GM12878 (cell line): ENCODE measurements around the gene ARAP3. TPM values are rescaled to one million over a fixed set of nuclear protein-coding genes. Genes with fewer than 3 reads are reported as not detected.

Experiments
- ATAC-seq: fragments of 200-7000 bp; cut with Tn5 transposase; 3 replicates; pipeline ENCODE4 v1.9.1; 2020; ENCODE audit warnings: mild to moderate bottlenecking, moderate library complexity
- BruUV-seq: library from RNA; stranded (reverse); fragments of 400-500 nt; replicated peaks from 2 replicates; lab custom pipeline; 2021; lab: Mats Ljungman, UMichigan
- CTCF ChIA-PET: fragments of 300-600 bp; sonication (Branson Sonifier 250); formaldehyde crosslinking; extraction: SDS; loops from one replicate; lab custom pipeline; 2021; ENCODE audit warnings: inconsistent platforms; lab: Yijun Ruan, JAX
- POLR2A ChIA-PET: fragments of 350-600 bp; formaldehyde crosslinking; extraction: SDS; loops from one replicate; lab custom pipeline; 2021; ENCODE audit warnings: inconsistent platforms; lab: Charles Lee
- RAD21 ChIA-PET: fragments of 300-600 bp; sonication (Branson Sonifier 250); formaldehyde crosslinking; loops from one replicate; lab custom pipeline; 2023; ENCODE audit warnings: antibody characterized with exemption; ENCODE audit not compliant: unreplicated experiment; lab: Charles Lee
- SMC1A ChIA-PET: fragments of 300-600 bp; sonication (Branson Sonifier 250); formaldehyde crosslinking; loops from one replicate; lab custom pipeline; 2023; ENCODE audit not compliant: unreplicated experiment, uncharacterized antibody; lab: Charles Lee
- DNase-seq: peaks from one replicate; pipeline ENCODE4 v3.0.0-alpha.2; 2011; ENCODE audit warnings: low read depth, low spot score
- FAIRE-seq: peaks from 3 replicates; lab custom pipeline; 2011; peaks lifted over from hg19 to GRCh38; lab: Jason Lieb, UNC
- H2AFZ ChIP-seq: 2 replicates; pipeline ENCODE4 v1.6.0; 2011; ENCODE audit warnings: low read depth, low read length, control low read depth; ENCODE audit not compliant: control insufficient read depth
- H3K27ac ChIP-seq: 2 replicates; pipeline ENCODE4 v1.5.1; 2011; ENCODE audit warnings: control low read depth; ENCODE audit not compliant: control insufficient read depth, insufficient read depth
- H3K27me3 ChIP-seq, 2 experiments: replicated peaks in 1 of 2; 2 replicates each; pipeline versions ENCODE4 v1.6.0 to v1.6.1; 2011; ENCODE audit warnings: low read length in 1 of 2; ENCODE audit not compliant: control insufficient read depth in 2 of 2, insufficient read depth in 2 of 2
- H3K36me3 ChIP-seq, 2 experiments: 2 replicates each; pipeline ENCODE4 v1.5.1; 2011; ENCODE audit warnings: low read length in 1 of 2; ENCODE audit not compliant: control insufficient read depth in 2 of 2, insufficient read depth in 2 of 2
- H3K4me1 ChIP-seq: 2 replicates; pipeline ENCODE4 v1.6.1; 2011; ENCODE audit warnings: mild to moderate bottlenecking, low read length, moderate library complexity, mixed read lengths; ENCODE audit not compliant: control insufficient read depth, insufficient read depth
- H3K4me2 ChIP-seq: 2 replicates; pipeline ENCODE4 v1.6.0; 2011; ENCODE audit warnings: control low read depth; ENCODE audit not compliant: control insufficient read depth, insufficient read depth
- H3K4me3 ChIP-seq: fragments of 200-600 bp; sonication (generic); 2 replicates; pipeline ENCODE4 v1.5.1; 2016
- H3K79me2 ChIP-seq: 2 replicates; pipeline ENCODE4 v1.6.0; 2011; ENCODE audit warnings: low read length; ENCODE audit not compliant: control insufficient read depth, insufficient read depth
- H3K9ac ChIP-seq: 2 replicates; pipeline ENCODE4 v1.8.0; 2011; ENCODE audit warnings: low read length, control low read depth, mixed read lengths; ENCODE audit not compliant: control insufficient read depth, insufficient read depth
- H3K9me3 ChIP-seq: replicated peaks from 3 replicates; pipeline ENCODE4 v1.5.1; 2011; ENCODE audit warnings: mild to moderate bottlenecking, low read length; ENCODE audit not compliant: control insufficient read depth, insufficient read depth
- H4K20me1 ChIP-seq: 2 replicates; pipeline ENCODE4 v1.6.0; 2011; ENCODE audit not compliant: control insufficient read depth, insufficient read depth
- DPF2 ChIP-seq: fragments of 450-650 bp; IDR thresholded peaks from 2 replicates; pipeline ENCODE4 v1.6.1; 2017; ENCODE audit warnings: mild to moderate bottlenecking
- EED ChIP-seq: sonication (generic); IDR thresholded peaks from 2 replicates; pipeline ENCODE4 v1.6.1; 2016; ENCODE audit warnings: antibody characterized with exemption, low read depth
- EGR1 ChIP-seq, 2 experiments: IDR thresholded peaks; 1 replicate in 1 of 2; 2 replicates in 1 of 2; pipeline ENCODE4 v1.6.1; 2011 to 2012; ENCODE audit warnings: low read depth in 2 of 2, low read length in 2 of 2, borderline replicate concordance in 1 of 2, mild to moderate bottlenecking in 1 of 2, moderate library complexity in 1 of 2
- ESRRA ChIP-seq: IDR thresholded peaks from 2 replicates; pipeline ENCODE4 v1.6.1; 2012; ENCODE audit warnings: mild to moderate bottlenecking, low read length, improper control_type of control experiment
- FOS ChIP-seq: IDR thresholded peaks from 3 replicates; pipeline ENCODE4 v1.6.1; 2011; ENCODE audit warnings: borderline replicate concordance; ENCODE audit not compliant: insufficient read length; ENCODE audit errors: extremely low read depth
- GATAD2B ChIP-seq: fragments of 450-650 bp; conservative IDR thresholded peaks from 2 replicates; pipeline ENCODE4 v1.6.1; 2017; ENCODE audit warnings: low read depth, mild to moderate bottlenecking, moderate library complexity
- IKZF2 ChIP-seq, 2 experiments: fragments of 450-650 bp; IDR thresholded peaks; 2 replicates each; pipeline ENCODE4 v1.6.1; 2017; ENCODE audit warnings: mild to moderate bottlenecking in 2 of 2, moderate library complexity in 2 of 2
- JUND ChIP-seq: IDR thresholded peaks from 2 replicates; pipeline ENCODE4 v1.6.1; 2012; ENCODE audit warnings: low read depth, mild to moderate bottlenecking, low read length, improper control_type of control experiment, moderate library complexity
- KAT2A ChIP-seq: conservative IDR thresholded peaks from 2 replicates; pipeline ENCODE4 v1.6.1; 2011; ENCODE audit warnings: low read depth, low read length; ENCODE audit not compliant: control insufficient read depth
- LARP7 ChIP-seq: fragments of 450-650 bp; IDR thresholded peaks from 2 replicates; pipeline ENCODE4 v1.6.1; 2017; ENCODE audit warnings: mild to moderate bottlenecking
- MEF2A ChIP-seq: IDR thresholded peaks from 2 replicates; pipeline ENCODE4 v1.6.1; 2011; ENCODE audit warnings: low read depth, mild to moderate bottlenecking, low read length, moderate library complexity; ENCODE audit not compliant: insufficient read depth
- MYC ChIP-seq: IDR thresholded peaks from 2 replicates; pipeline ENCODE4 v1.6.1; 2011; ENCODE audit warnings: mild to moderate bottlenecking, low read length, moderate library complexity, inconsistent platforms; ENCODE audit not compliant: insufficient read depth, insufficient replicate concordance, insufficient read length, severe bottlenecking
- SIN3A ChIP-seq: IDR thresholded peaks from 2 replicates; pipeline ENCODE4 v1.6.1; 2012; ENCODE audit warnings: low read depth, low read length, improper control_type of control experiment
- STAT3 ChIP-seq: IDR thresholded peaks from 2 replicates; pipeline ENCODE4 v1.6.1; 2011; ENCODE audit warnings: low read depth, low read length, improper control_type of control experiment
- ZNF217 ChIP-seq: fragments of 450-650 bp; IDR thresholded peaks from 2 replicates; pipeline ENCODE4 v1.6.1; 2017; ENCODE audit warnings: antibody characterized with exemption, mild to moderate bottlenecking
- WGBS: methylation state at CpG from one replicate; pipeline ENCODE4 v1.1.6; 2016; ENCODE audit warnings: low lambda C conversion rate; ENCODE audit not compliant: insufficient replicate concordance, insufficient coverage; ENCODE audit errors: missing lambda C conversion rate; 5-methylcytosine and 5-hydroxymethylcytosine counted together
- in situ Hi-C: fragments of 300-500 bp; cut with MboI; formaldehyde crosslinking; loops from 9 replicates; pipeline ENCODE4 v1.14.3; 2018; ENCODE audit warnings: mixed read lengths
- intact Hi-C: fragments of 100-400 bp; cut with micrococcal nuclease; formaldehyde crosslinking; loops from one replicate; pipeline ENCODE4 v1.14.2; 2022; ENCODE audit not compliant: unreplicated experiment
- polyA plus RNA-seq, 11 experiments: library from polyadenylated mRNA; depleted of rRNA in 4 of 11; unstranded in 6 of 11; stranded (reverse) in 5 of 11; fragments of >200 nt; fragmentation: Nextera tagmentation in 4 of 11; fragmentation: Illumina TruSeq in 1 of 11; extraction: Ambion mirVana in 4 of 11; extraction: Trizol in 1 of 11; gene quantifications; 1 replicate in 1 of 11; 2 replicates in 10 of 11; pipeline versions ENCODE4 v1.2.1 to v1.2.3, GENCODE V29; 2011 to 2016; ENCODE audit warnings: inconsistent platforms in 2 of 11, missing spikeins in 2 of 11, low read depth in 1 of 11
- total RNA-seq, 4 experiments: library from RNA; depleted of rRNA in 3 of 4; stranded (reverse); fragments of >200 nt in 3 of 4; fragmentation: Illumina TruSeq in 1 of 4; extraction: Trizol in 1 of 4; gene quantifications; 2 replicates each; pipeline versions ENCODE4 v1.2.1 to v1.2.3, GENCODE V29; 2013 to 2021

ARAP3 gene
- total and polyA plus RNA-seq, 10 of the 15 experiments (the other 5 are each of a cell fraction or from before 2014, with no cell fraction given), result 0.01 to 0.08 TPM; not detected in 8

DNA sequence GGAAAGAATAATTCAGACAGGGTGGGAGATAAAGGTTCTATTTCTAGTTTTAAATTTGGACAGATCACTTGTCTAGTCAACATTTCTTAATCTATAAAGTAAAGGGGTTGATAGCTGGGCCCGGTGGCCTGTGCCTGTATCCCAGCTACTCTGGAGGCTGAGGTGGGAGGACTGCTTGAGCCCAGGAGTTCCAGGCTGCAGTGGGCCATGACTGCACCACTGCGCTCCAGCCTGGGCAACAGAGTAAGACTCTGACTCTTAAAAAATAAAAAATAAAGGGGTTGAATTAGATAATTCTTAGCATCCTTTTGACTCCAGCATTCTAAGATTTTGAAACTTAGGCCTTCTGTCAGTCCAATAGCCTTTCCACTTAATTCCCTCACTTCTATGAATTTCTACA is 74.0 kb downstream of the ARAP3 start:
- DNase-seq (no peak), FAIRE-seq (no peak), ATAC-seq (no peak)
- no peaks in the 10 kb centered on the region; a peak in 2 of 4 replicates for H3K36me3 ChIP-seq
- no peak for TF ChIP-seq LARP7
- TF ChIP-seq ZNF217, result no peak
- no peak for TF ChIP-seq ESRRA
- no peak for TF ChIP-seq EED
- no peak for TF ChIP-seq MYC
- TF ChIP-seq JUND, result no peak
- TF ChIP-seq STAT3, result no peak
- no peak for TF ChIP-seq DPF2
- TF ChIP-seq EGR1 (IDR thresholded peaks at IDR 0.05; ENCODE audit: borderline replicate concordance in 1 of 2, low read depth in 2 of 2, low read length in 2 of 2), result no peak
- TF ChIP-seq IKZF2 (IDR thresholded peaks at IDR 0.05), result no peak
- TF ChIP-seq MEF2A, result no peak
- no peak for TF ChIP-seq KAT2A
- no peak for TF ChIP-seq FOS
- no peak for TF ChIP-seq GATAD2B
- TF ChIP-seq SIN3A, result no peak
- H3K9me3 ChIP-seq, result no peaks in the 10 kb centered on the region
- H3K27ac ChIP-seq, result peak overlapping the region; percentile 62; the same call in 1 of the 2 replicates
- peak overlapping the region; percentile 27; the same call in 1 of the 2 replicates for H3K4me2 ChIP-seq
- POLR2A ChIA-PET, result interaction anchor here (1.6 to 4.1 kb wide), 5 partner anchors 9 to 29 kb away, joined by 15 to 31 read pairs (median 18); partner anchors contain the start of genes HDAC3 and RELL2
- H3K4me3 ChIP-seq, result no peak overlapping the region
- in situ Hi-C loops, result loop anchor here (25.0 kb wide), 2 partner anchors 1196 to 1571 kb away; partner anchors contain the start of genes ANKHD1 and NRG2
- peaks cover 87% of the 10 kb centered on the region for H3K79me2 ChIP-seq
- intact Hi-C loops, result no loop called here
- H3K4me1 ChIP-seq, result peaks cover 26% of the 10 kb centered on the region
- H3K27me3 ChIP-seq, result no peaks in the 10 kb centered on the region
- BruUV-seq, result no TSS peak
- SMC1A ChIA-PET, result interaction anchor here (1.4 to 8.6 kb wide), 5 partner anchors 8 to 25 kb away, joined by 4 to 199 read pairs (median 16); partner anchors contain the start of gene DIAPH1
- H2AFZ ChIP-seq, result no peak overlapping the region
- RAD21 ChIA-PET, result interaction anchor here (1.1 to 5.7 kb wide), 5 partner anchors 10 to 361 kb away, joined by 3 to 89 read pairs (median 4); partner anchors contain the start of genes DIAPH1, HDAC3, RELL2 and RNF14
- CTCF ChIA-PET, result interaction anchor here (0.8 to 10.9 kb wide), 5 partner anchors 8 to 44 kb away, joined by 3 to 172 read pairs (median 21); partner anchors contain the start of gene DIAPH1
- no peaks in the 10 kb centered on the region for H4K20me1 ChIP-seq
- H3K9ac ChIP-seq, result no peak overlapping the region
- WGBS, result 45% methylated on average over 2 of the region's 2 CpGs
